ENCODE measurements around the gene SLC30A3. TPM values are rescaled to one million over a fixed set of nuclear protein-coding genes. Genes with fewer than 3 reads are reported as not detected.

The SLC30A3 gene
- total RNA-seq, 1 experiment from 2014 or later: not detected

- intact Hi-C loops (cut with micrococcal nuclease; ENCODE audit: unreplicated experiment): no loop called here
- H3K9me3 Mint-ChIP-seq (ENCODE audit: low read depth, unreplicated experiment): no peaks in the 10 kb centered on the region
- no peaks in the 10 kb centered on the region for H3K36me3 Mint-ChIP-seq (ENCODE audit: insufficient read depth, unreplicated experiment)
- no peak for DNase-seq
- H3K27me3 Mint-ChIP-seq (ENCODE audit: unreplicated experiment): peaks cover 13% of the 10 kb centered on the region
- no peak for TF ChIP-seq CTCF (IDR thresholded peaks at IDR 0.05; ENCODE audit: unreplicated experiment)
- no peak overlapping the region for H3K4me3 Mint-ChIP-seq (ENCODE audit: low read depth, unreplicated experiment)
- peaks cover 1% of the 10 kb centered on the region for H3K4me1 Mint-ChIP-seq (ENCODE audit: low read depth, unreplicated experiment)
- H3K27ac Mint-ChIP-seq (ENCODE audit: unreplicated experiment): no peak overlapping the region
- no TSS peak for BruUV-seq (replicated peaks)
- CTCF ChIA-PET: no interaction called here
These were observed 35.7 kb upstream of the SLC30A3 start for GRCh38 chr2:27298391-27299080.

GRCh38 chr2:27297195-27297594 lies 34.3 kb upstream of the SLC30A3 start:
- CTCF ChIA-PET: interaction anchor here (0.6 to 0.7 kb wide), 3 partner anchors 17 to 134 kb away, joined by 3 read pairs; no protein-coding TSS in a partner anchor
- Mint-ChIP-seq H3K9me3 (ENCODE audit: low read depth, unreplicated experiment) (no peaks in the 10 kb centered on the region), H3K27me3 (ENCODE audit: unreplicated experiment) (peaks cover 13% of the 10 kb centered on the region), H3K36me3 (ENCODE audit: insufficient read depth, unreplicated experiment) (no peaks in the 10 kb centered on the region), H3K4me1 (ENCODE audit: low read depth, unreplicated experiment) (peaks cover 15% of the 10 kb centered on the region), H3K4me3 (ENCODE audit: low read depth, unreplicated experiment) (no peak overlapping the region), H3K27ac (ENCODE audit: unreplicated experiment) (no peak overlapping the region)
- intact Hi-C loops (cut with micrococcal nuclease; ENCODE audit: unreplicated experiment): no loop called here
- no peak for TF ChIP-seq CTCF (IDR thresholded peaks at IDR 0.05; ENCODE audit: unreplicated experiment)
- no TSS peak for BruUV-seq (replicated peaks)
- no peak for DNase-seq

GRCh38 chr2:27296481-27296880 lies 33.6 kb upstream of the SLC30A3 start:
- peaks cover 21% of the 10 kb centered on the region for H3K4me1 Mint-ChIP-seq (ENCODE audit: low read depth, unreplicated experiment)
- no TSS peak for BruUV-seq (replicated peaks)
- no peak overlapping the region for H3K4me3 Mint-ChIP-seq (ENCODE audit: low read depth, unreplicated experiment)
- no peak overlapping the region for H3K27ac Mint-ChIP-seq (ENCODE audit: unreplicated experiment)
- no peak for TF ChIP-seq CTCF (IDR thresholded peaks at IDR 0.05; ENCODE audit: unreplicated experiment)
- H3K36me3 Mint-ChIP-seq (ENCODE audit: insufficient read depth, unreplicated experiment): no peaks in the 10 kb centered on the region
- CTCF ChIA-PET: interaction anchor here (0.6 to 0.7 kb wide), 2 partner anchors 17 to 73 kb away, joined by 3 read pairs; no protein-coding TSS in a partner anchor
- peaks cover 13% of the 10 kb centered on the region for H3K27me3 Mint-ChIP-seq (ENCODE audit: unreplicated experiment)
- no peak for DNase-seq
- intact Hi-C loops (cut with micrococcal nuclease; ENCODE audit: unreplicated experiment): no loop called here
- H3K9me3 Mint-ChIP-seq (ENCODE audit: low read depth, unreplicated experiment): no peaks in the 10 kb centered on the region

- no peak overlapping the region for H3K27ac Mint-ChIP-seq (ENCODE audit: unreplicated experiment)
- BruUV-seq (replicated peaks): no TSS peak
- no peak for DNase-seq
- peaks cover 23% of the 10 kb centered on the region for H3K4me1 Mint-ChIP-seq (ENCODE audit: low read depth, unreplicated experiment)
- no peaks in the 10 kb centered on the region for H3K9me3 Mint-ChIP-seq (ENCODE audit: low read depth, unreplicated experiment)
- H3K27me3 Mint-ChIP-seq (ENCODE audit: unreplicated experiment): peaks cover 13% of the 10 kb centered on the region
- no peak overlapping the region for H3K4me3 Mint-ChIP-seq (ENCODE audit: low read depth, unreplicated experiment)
- intact Hi-C loops (cut with micrococcal nuclease; ENCODE audit: unreplicated experiment): no loop called here
- H3K36me3 Mint-ChIP-seq (ENCODE audit: insufficient read depth, unreplicated experiment): no peaks in the 10 kb centered on the region
- no peak for TF ChIP-seq CTCF (IDR thresholded peaks at IDR 0.05; ENCODE audit: unreplicated experiment)
- CTCF ChIA-PET: no interaction called here
These were observed 32.1 kb upstream of the SLC30A3 start for GRCh38 chr2:27294928-27295327.
